Esophagus muscularis mucosa (tissue), 4 donors: ENCODE results near the gene MARK2. TPM values are rescaled to one million over a fixed set of nuclear protein-coding genes. Genes with fewer than 3 reads are reported as not detected.

Experiments used
- DNase-seq: peaks from one replicate; pipeline ENCODE4 v3.0.0-alpha.2; 2017; ENCODE audit errors: extremely low spot score
- H3K27ac ChIP-seq, 4 donors: fragments of 200-600 bp; sonication (generic); replicated peaks in 1 of 4; 1 replicate in 3 of 4; 2 replicates in 1 of 4; pipeline ENCODE4 v1.5.1; 2016 to 2019; ENCODE audit warnings: mild to moderate bottlenecking in 1 of 4
- H3K27me3 ChIP-seq, 4 donors: fragments of 200-600 bp; sonication (generic); one replicate each; pipeline versions ENCODE4 v1.5.1 to v1.6.0; 2016 to 2019
- H3K36me3 ChIP-seq, 4 donors: fragments of 200-600 bp; sonication (generic); one replicate each; pipeline ENCODE4 v1.5.1; 2016 to 2019
- H3K4me1 ChIP-seq, 4 donors: fragments of 200-600 bp; sonication (generic); one replicate each; pipeline ENCODE4 v1.5.1; 2016 to 2019
- H3K4me3 ChIP-seq, 4 donors: fragments of 200-600 bp; sonication (generic); 1 replicate in 2 of 4; 2 replicates in 2 of 4; pipeline ENCODE4 v1.5.1; 2016 to 2019; ENCODE audit warnings: mild to moderate bottlenecking in 4 of 4, moderate library complexity in 1 of 4
- H3K9me3 ChIP-seq, 4 donors: fragments of 200-600 bp; sonication (generic); 1 replicate in 3 of 4; 2 replicates in 1 of 4; pipeline ENCODE4 v1.5.1; 2016 to 2019
- EP300 ChIP-seq: sonication (generic); formaldehyde crosslinking; IDR thresholded peaks from one replicate; pipeline ENCODE4 v1.6.1; 2017; ENCODE audit warnings: antibody characterized with exemption
- POLR2A ChIP-seq: fragments of 450-650 bp; IDR thresholded peaks from one replicate; pipeline ENCODE4 v1.6.1; 2017; ENCODE audit warnings: antibody characterized with exemption, moderate library complexity, mild to moderate bottlenecking, low read depth
- POLR2AphosphoS5 ChIP-seq, 2 donors: sonication (generic); formaldehyde crosslinking; IDR thresholded peaks; one replicate each; pipeline ENCODE4 v1.6.1; 2017; ENCODE audit warnings: antibody characterized with exemption in 2 of 2
- WGBS: methylation state at CpG from one replicate; pipeline ENCODE4 v1.1.5; 2018; 5-methylcytosine and 5-hydroxymethylcytosine counted together
- intact Hi-C: fragments of 100-400 bp; cut with DNase I; formaldehyde crosslinking; loops from one replicate; pipeline ENCODE4 v1.15.1; 2023
- total RNA-seq, 4 donors: library from RNA; depleted of rRNA; stranded (reverse); fragments of >200 nt; gene quantifications; one replicate each; pipeline versions ENCODE4 v1.1.0 to v1.2.1, GENCODE V29; 2016
- TF ChIP-seq, protein P1 (sequence below), 3 experiments: fragments of 200-600 bp in 2 of 3; fragments of 450-650 bp in 1 of 3; sonication (generic) in 2 of 3; IDR thresholded peaks; one replicate each; pipeline ENCODE4 v1.5.1; 2017 to 2019; ENCODE audit warnings: antibody characterized with exemption in 3 of 3, mild to moderate bottlenecking in 2 of 3, moderate library complexity in 1 of 3

The MARK2 gene
- total RNA-seq, 4 donors from 2014 or later = 21.5 to 38.1 (median 30.6) TPM

DNA sequence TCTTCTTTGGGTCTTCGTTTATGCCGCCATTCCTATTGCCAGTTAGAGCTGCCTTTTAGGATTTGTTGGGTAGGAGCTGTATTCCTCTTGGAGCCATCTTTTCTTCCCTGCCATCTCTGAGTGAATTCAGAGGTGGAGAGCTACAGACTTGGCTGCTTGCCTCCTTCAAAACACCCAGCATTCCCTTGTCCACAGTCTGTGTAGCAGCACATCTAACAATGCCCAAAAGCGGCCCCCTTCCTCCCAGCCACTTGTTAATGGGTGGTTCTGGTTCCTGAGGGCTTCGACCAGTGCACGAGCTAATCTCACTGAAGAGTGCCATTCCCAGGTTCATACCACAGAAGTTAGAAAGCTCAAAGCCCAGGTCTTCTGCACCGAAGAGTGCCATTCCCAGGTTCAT, 37.7 kb downstream of the MARK2 start:
- Histone ChIP-seq H3K27ac (no peak overlapping the region), H3K4me3 (no peak overlapping the region), H3K9me3 (no peaks in the 10 kb centered on the region), H3K27me3 (no peaks in the 10 kb centered on the region), H3K4me1 (peaks cover 66 to 90% (median 77%) of the 10 kb centered on the region in 4 donors), H3K36me3 (peaks cover 0 to 10% (median 3%) of the 10 kb centered on the region in 4 donors)
- DNase-seq = no peak
- intact Hi-C loops = no loop called here
- WGBS = 97% methylated on average over 6 of the region's 6 CpGs
- TF ChIP-seq EP300 (no peak), POLR2AphosphoS5 (IDR thresholded peaks at IDR 0.05) (no peak), POLR2A (no peak)
- TF ChIP-seq, protein P1, sequence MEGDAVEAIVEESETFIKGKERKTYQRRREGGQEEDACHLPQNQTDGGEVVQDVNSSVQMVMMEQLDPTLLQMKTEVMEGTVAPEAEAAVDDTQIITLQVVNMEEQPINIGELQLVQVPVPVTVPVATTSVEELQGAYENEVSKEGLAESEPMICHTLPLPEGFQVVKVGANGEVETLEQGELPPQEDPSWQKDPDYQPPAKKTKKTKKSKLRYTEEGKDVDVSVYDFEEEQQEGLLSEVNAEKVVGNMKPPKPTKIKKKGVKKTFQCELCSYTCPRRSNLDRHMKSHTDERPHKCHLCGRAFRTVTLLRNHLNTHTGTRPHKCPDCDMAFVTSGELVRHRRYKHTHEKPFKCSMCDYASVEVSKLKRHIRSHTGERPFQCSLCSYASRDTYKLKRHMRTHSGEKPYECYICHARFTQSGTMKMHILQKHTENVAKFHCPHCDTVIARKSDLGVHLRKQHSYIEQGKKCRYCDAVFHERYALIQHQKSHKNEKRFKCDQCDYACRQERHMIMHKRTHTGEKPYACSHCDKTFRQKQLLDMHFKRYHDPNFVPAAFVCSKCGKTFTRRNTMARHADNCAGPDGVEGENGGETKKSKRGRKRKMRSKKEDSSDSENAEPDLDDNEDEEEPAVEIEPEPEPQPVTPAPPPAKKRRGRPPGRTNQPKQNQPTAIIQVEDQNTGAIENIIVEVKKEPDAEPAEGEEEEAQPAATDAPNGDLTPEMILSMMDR (IDR thresholded peaks at IDR 0.05) = no peak

DNA sequence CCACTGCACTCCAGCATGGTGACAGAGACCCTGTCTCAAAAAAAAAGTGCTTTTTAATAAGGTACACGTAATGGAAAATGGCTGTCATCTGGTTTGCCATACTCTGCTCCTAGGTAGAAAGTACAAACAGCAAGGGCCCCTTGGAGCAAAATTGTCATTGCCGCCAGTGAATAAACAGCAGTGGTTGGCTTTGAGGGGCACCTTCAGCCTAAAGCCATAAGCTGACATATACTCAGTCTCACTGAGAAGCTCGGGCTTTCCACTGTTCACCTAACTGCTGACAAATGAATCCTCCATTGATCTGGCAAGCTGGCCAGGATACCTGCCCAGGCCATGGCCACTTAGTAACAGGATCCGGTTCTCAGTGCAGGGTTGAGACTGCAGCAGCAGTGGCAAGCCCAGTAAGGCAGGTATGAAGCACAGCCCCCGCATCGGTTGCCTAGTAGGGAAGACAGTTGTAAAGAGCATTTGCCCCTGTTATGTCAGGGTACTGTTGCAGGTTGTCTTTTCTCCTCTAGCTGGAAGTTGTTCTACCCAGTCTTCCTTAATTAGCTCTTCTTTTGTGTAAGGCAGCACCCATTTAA, 38.8 kb downstream of the MARK2 start:
- no peak overlapping the region for H3K4me3 ChIP-seq
- H3K9me3 ChIP-seq = no peaks in the 10 kb centered on the region
- WGBS = 87% methylated on average over 4 of the region's 6 CpGs
- no peak for DNase-seq
- peaks cover 0 to 10% (median 3%) of the 10 kb centered on the region in 4 donors for H3K36me3 ChIP-seq
- H3K27ac ChIP-seq = no peak overlapping the region
- intact Hi-C loops = no loop called here
- TF ChIP-seq POLR2AphosphoS5 (IDR thresholded peaks at IDR 0.05) (no peak), POLR2A (no peak), EP300 (no peak)
- TF ChIP-seq, protein P1 (IDR thresholded peaks at IDR 0.05) = no peak
- no peaks in the 10 kb centered on the region for H3K27me3 ChIP-seq
- H3K4me1 ChIP-seq = peaks cover 55 to 85% (median 67%) of the 10 kb centered on the region in 4 donors

DNA sequence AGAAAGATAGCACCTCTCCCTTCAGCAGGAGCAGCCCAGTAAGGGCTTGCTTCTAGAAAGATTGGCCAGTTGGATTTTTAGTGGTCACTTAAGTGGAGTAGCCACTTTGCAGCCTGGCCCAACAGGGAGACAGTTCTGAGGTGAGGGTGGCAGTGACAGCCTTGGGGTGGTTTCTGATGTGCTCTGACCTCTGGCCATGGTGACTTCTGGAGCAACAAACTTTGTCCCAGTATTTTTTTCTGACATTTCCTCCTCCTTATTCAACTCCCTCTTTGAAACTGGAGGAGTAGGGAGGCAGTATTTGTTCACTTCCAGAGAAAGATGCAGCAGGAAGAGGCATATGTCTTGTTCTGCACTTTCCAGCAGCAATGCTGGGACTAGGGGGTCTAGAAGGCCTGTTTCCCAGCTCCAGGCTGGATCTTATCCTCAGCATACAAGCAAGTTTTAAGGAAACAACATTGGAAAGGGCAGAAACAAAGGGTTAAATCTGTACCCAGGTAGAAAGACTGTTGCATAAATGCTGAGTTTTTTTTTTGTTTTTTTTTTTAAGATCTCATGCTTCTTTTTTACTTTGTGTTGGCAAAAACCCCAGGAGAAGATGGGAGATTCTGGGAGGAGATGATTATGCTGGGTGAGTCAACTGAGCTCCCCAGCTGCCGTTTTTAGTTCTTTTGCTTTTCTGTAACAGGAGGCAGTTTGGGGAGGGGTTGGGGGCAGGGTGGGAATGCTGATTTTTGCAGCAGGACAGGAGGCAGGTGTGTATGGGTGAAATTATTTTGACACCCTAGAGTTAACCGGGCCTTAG, 40.9 kb downstream of the MARK2 start:
- Histone ChIP-seq H3K27me3 (no peaks in the 10 kb centered on the region), H3K4me1 (peaks cover 34 to 82% (median 55%) of the 10 kb centered on the region in 4 donors), H3K9me3 (no peaks in the 10 kb centered on the region), H3K36me3 (peaks cover 0 to 10% (median 3%) of the 10 kb centered on the region in 4 donors), H3K27ac (no peak overlapping the region), H3K4me3 (no peak overlapping the region)
- intact Hi-C loops = no loop called here
- 19% methylated on average over 2 of the region's 2 CpGs for WGBS
- DNase-seq = no peak
- TF ChIP-seq EP300 (no peak), POLR2A (no peak), POLR2AphosphoS5 (IDR thresholded peaks at IDR 0.05) (no peak)
- TF ChIP-seq, protein P1 (IDR thresholded peaks at IDR 0.05) = no peak

DNA sequence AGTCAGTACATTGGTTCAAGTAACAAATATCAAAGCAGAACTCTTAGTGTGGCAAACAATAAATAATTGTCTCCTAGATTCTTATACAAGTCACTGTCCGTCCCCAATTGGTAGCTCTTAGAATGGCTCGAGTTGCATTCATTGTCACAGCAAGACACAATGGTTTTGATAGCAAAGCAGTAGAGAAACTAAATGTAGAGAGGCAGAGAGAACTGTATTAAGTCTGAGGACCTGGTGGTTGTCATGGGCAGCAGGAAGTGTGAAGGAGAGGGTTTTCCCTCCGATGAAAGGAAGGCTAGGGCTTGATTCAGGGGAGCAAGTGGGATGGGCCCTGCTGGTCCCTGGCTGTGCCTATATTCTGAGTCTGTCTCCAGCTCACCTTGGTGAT, 41.5 kb downstream of the MARK2 start:
- DNase-seq = no peak
- TF ChIP-seq, protein P1 (IDR thresholded peaks at IDR 0.05) = no peak
- TF ChIP-seq POLR2A (no peak), EP300 (no peak), POLR2AphosphoS5 (IDR thresholded peaks at IDR 0.05) (no peak)
- Histone ChIP-seq H3K36me3 (peaks cover 0 to 10% (median 3%) of the 10 kb centered on the region in 4 donors), H3K27ac (no peak overlapping the region), H3K27me3 (no peaks in the 10 kb centered on the region), H3K4me3 (no peak overlapping the region), H3K9me3 (no peaks in the 10 kb centered on the region), H3K4me1 (peaks cover 28 to 82% (median 49%) of the 10 kb centered on the region in 4 donors)
- intact Hi-C loops = no loop called here
- 32% methylated on average over 3 of the region's 3 CpGs for WGBS
